Skin of body (tissue), 2 donors: ENCODE data around the gene SELENON. TPM values are rescaled to one million over a fixed set of nuclear protein-coding genes. Genes with fewer than 3 reads are reported as not detected.
A peak's percentile ranks its signal among the peaks of the same experiment; 100 is the strongest.

Experiments
- DNase-seq: peaks from one replicate; lab custom pipeline; 2025; lab: John Stamatoyannopoulos, UW
- total RNA-seq: library from RNA; depleted of rRNA; stranded (reverse); fragments of >200 nt; gene quantifications from one replicate; pipeline ENCODE4 v1.2.3, GENCODE V29; 2014

Gene SELENON
- total RNA-seq, 1 donor from 2014 or later: 15.9 TPM

GRCh38 chr1:25770541-25771220 is 29.3 kb upstream of the SELENON start:
- DNase-seq: no peak

GRCh38 chr1:25771221-25772114 is 28.5 kb upstream of the SELENON start:
- peak; percentile 36 for DNase-seq

- DNase-seq: no peak
Measured at GRCh38 chr1:25772164-25772563, 27.8 kb upstream of the SELENON start.

GRCh38 chr1:25772692-25773245 is 27.2 kb upstream of the SELENON start:
- no peak for DNase-seq

GRCh38 chr1:25773441-25774125 is 26.4 kb upstream of the SELENON start:
- no peak for DNase-seq

- DNase-seq: no peak
Measured at GRCh38 chr1:25774206-25774803, 25.7 kb upstream of the SELENON start.

- DNase-seq: no peak
Measured at GRCh38 chr1:25774921-25775771, 24.8 kb upstream of the SELENON start.

GRCh38 chr1:25779388-25779787 is 20.6 kb upstream of the SELENON start:
- no peak for DNase-seq

GRCh38 chr1:25779894-25780293 is 20.1 kb upstream of the SELENON start:
- no peak for DNase-seq

GRCh38 chr1:25780318-25781129 is 19.5 kb upstream of the SELENON start:
- DNase-seq: no peak

- no peak for DNase-seq
Measured at GRCh38 chr1:25781130-25781433, 18.9 kb upstream of the SELENON start.

GRCh38 chr1:25782608-25783201 is 17.3 kb upstream of the SELENON start:
- DNase-seq: no peak

GRCh38 chr1:25784575-25785051 is 15.4 kb upstream of the SELENON start:
- DNase-seq: no peak

- no peak for DNase-seq
Measured at GRCh38 chr1:25785333-25786067, 14.5 kb upstream of the SELENON start.

GRCh38 chr1:25786887-25787759 is 12.9 kb upstream of the SELENON start:
- no peak for DNase-seq

GRCh38 chr1:25787760-25788166 is 12.2 kb upstream of the SELENON start:
- no peak for DNase-seq

GRCh38 chr1:25790472-25790871 is 9.5 kb upstream of the SELENON start:
- no peak for DNase-seq
